Measurements from ENCODE around the gene RXRA. TPM values are rescaled to one million over a fixed set of nuclear protein-coding genes. Genes with fewer than 3 reads are reported as not detected.

RXRA gene
- total and polyA plus RNA-seq, 3 experiments from 2014 or later, result 2.1 to 10.0 (median 9.9) TPM

DNA sequence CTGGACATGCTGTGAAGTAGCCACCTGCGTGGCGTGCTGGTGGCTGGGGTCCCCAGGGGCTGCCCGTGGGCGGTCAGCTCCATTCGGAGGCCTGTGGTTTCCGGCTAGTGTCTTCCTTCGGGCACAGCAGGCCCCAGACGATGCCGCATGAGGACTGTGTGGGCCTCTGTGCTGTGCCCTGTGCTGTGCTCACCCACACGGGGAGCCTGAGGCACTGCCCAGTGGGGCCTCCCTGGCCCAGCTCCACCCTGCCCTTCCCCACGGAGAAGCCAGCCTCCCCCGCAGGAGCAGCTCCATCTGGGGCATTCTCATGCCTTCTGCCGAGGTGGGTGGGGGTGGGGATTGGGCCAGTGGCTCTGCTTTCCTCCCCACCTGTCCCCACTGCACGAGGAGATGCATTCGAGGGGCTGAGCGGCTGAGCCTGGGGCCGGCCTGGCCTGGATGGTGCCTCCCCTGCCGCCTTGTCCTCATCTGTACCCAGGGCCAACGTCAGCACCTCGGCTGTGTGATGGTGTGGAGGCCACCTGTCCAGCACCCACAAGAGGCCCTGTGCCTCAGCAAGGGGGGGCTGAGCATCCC lies 24.2 kb downstream of the RXRA start:
- no peaks in the 10 kb centered on the region for H3K4me1 ChIP-seq (ENCODE audit: insufficient read depth, low read length)
- CTCF ChIA-PET, result no interaction called here
- no peaks in the 10 kb centered on the region for H3K27me3 Mint-ChIP-seq
- no peak for DNase-seq
- no peaks in the 10 kb centered on the region for H3K9me3 ChIP-seq (ENCODE audit: low read length)
- no peak overlapping the region for H3K4me3 ChIP-seq (ENCODE audit: low read length)
- H3K27ac Mint-ChIP-seq, result no peak overlapping the region
- no peaks in the 10 kb centered on the region for H3K27me3 ChIP-seq (ENCODE audit: insufficient read depth, low read length, poor library complexity, severe bottlenecking)
- no peaks in the 10 kb centered on the region for H3K36me3 ChIP-seq (ENCODE audit: insufficient read depth, low read length)
- H3K27ac ChIP-seq (ENCODE audit: low read depth, low read length), result no peak overlapping the region
- no peaks in the 10 kb centered on the region for H3K9me3 Mint-ChIP-seq
- peaks cover 0 to 4% (median 4%) of the 10 kb centered on the region in 3 donors for H3K4me1 Mint-ChIP-seq
- POLR2A ChIA-PET, result no interaction called here
- H3K36me3 Mint-ChIP-seq, result no peaks in the 10 kb centered on the region
- H3K4me3 Mint-ChIP-seq, result no peak overlapping the region

DNA sequence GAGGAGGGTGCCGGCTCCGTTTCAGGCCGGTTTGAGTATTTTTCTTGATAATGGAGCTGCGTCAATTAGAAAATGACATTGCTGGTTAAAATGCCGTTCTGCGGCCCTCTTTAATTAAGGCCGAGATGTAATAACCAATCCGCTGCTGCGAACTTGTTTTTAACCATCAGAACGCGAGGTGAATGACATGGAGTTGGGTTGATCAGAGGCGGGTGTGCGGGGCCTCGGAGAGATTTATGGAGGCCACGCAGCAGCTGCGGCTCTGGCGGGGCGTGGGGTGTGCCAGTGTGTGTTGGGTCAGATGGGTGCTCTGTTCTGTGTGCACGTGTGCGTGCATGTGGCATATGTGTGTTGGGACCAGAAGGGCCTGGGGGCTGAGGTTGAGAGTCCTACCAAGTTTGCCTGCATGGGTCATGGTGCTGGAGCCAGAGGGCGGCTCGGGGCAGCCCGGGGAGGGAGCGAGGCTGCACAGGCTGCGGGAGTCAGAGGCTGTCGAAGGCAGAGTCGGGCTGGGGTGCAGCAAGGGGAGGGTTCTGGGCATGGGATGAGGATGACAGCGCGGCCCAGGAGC lies 25.4 kb downstream of the RXRA start:
- H3K36me3 ChIP-seq (ENCODE audit: insufficient read depth, low read length), result no peaks in the 10 kb centered on the region
- ChIA-PET CTCF (no interaction called here), POLR2A (no interaction called here)
- no peak for DNase-seq
- Mint-ChIP-seq H3K27ac (no peak overlapping the region), H3K9me3 (no peaks in the 10 kb centered on the region), H3K4me3 (no peak overlapping the region), H3K4me1 (peaks cover 0 to 4% (median 4%) of the 10 kb centered on the region in 3 donors), H3K36me3 (no peaks in the 10 kb centered on the region), H3K27me3 (no peaks in the 10 kb centered on the region)
- H3K27me3 ChIP-seq (ENCODE audit: insufficient read depth, low read length, poor library complexity, severe bottlenecking), result no peaks in the 10 kb centered on the region
- H3K9me3 ChIP-seq (ENCODE audit: low read length), result no peaks in the 10 kb centered on the region
- H3K4me3 ChIP-seq (ENCODE audit: low read length), result no peak overlapping the region
- no peaks in the 10 kb centered on the region for H3K4me1 ChIP-seq (ENCODE audit: insufficient read depth, low read length)
- H3K27ac ChIP-seq (ENCODE audit: low read depth, low read length), result no peak overlapping the region

DNA sequence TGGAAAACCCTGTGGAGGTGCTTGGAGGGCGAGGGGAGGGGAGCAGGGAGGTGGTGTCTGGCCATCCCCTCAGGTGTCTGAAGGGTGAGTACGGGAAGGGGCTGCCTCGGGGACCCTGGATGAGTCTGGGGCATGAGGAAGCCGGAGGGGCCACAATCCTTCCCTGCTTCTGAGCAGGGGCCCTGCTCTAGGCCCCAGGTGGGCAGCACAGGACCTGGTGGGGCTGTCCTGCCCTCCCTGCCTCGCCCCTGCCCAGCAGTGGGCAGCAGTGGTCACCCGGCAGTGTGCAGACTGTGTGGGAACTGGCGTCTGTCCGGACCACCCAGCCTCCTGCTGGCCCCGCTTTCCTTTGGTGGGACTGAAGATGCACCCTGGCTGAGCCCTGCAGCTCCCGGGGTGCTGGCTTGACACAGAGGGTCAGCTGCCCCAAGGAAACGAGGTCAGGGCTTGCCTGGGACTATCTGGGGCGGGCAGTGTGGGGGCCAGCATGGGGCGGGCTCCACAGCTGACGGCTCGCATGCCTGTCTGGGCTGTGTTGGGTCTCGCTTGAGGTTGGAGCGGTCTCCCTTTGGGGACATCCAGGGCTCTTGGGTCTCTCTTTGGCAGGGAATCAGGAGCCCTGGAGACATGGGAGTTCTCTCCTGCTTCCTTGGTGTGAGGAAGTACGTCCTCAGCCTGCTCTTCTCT lies 26.1 kb downstream of the RXRA start:
- CTCF ChIA-PET, result interaction anchor here (1.2 kb wide), 1 partner anchor 91 kb away, joined by 6 read pairs; no protein-coding TSS in a partner anchor
- Mint-ChIP-seq H3K27ac (no peak overlapping the region), H3K4me3 (no peak overlapping the region), H3K27me3 (no peaks in the 10 kb centered on the region), H3K4me1 (peaks cover 0 to 4% (median 4%) of the 10 kb centered on the region in 3 donors), H3K36me3 (no peaks in the 10 kb centered on the region), H3K9me3 (no peaks in the 10 kb centered on the region)
- DNase-seq, result no peak
- no peaks in the 10 kb centered on the region for H3K9me3 ChIP-seq (ENCODE audit: low read length)
- H3K4me3 ChIP-seq (ENCODE audit: low read length), result no peak overlapping the region
- POLR2A ChIA-PET, result interaction anchor here (0.6 kb wide), 1 partner anchor 18 kb away, joined by 3 read pairs; no protein-coding TSS in a partner anchor
- H3K4me1 ChIP-seq (ENCODE audit: insufficient read depth, low read length), result no peaks in the 10 kb centered on the region
- H3K27ac ChIP-seq (ENCODE audit: low read depth, low read length), result no peak overlapping the region
- no peaks in the 10 kb centered on the region for H3K36me3 ChIP-seq (ENCODE audit: insufficient read depth, low read length)
- H3K27me3 ChIP-seq (ENCODE audit: insufficient read depth, low read length, poor library complexity, severe bottlenecking), result no peaks in the 10 kb centered on the region

DNA sequence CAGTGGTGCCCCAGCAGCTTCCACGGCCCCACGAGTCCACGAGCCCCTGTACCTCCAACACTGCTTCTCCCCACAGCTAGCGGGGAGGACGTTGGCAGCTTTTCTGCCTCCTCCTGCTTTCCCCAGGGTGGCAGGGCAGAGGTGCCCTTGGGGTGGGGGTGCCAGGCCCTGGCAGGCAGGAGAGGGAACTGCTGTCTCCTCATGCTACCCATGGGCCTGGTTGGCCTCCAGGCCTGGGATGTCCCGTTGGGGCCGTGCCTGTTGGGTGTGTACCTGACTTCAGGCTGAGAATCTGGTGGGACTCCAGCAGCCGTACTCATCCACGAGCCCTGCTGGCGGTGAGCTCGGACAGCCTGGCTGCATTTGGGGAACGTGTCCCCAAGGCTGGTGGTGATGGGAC lies 27.3 kb downstream of the RXRA start:
- Mint-ChIP-seq H3K27ac (no peak overlapping the region), H3K4me3 (no peak overlapping the region), H3K4me1 (peaks cover 0 to 4% (median 4%) of the 10 kb centered on the region in 3 donors), H3K9me3 (no peaks in the 10 kb centered on the region), H3K36me3 (no peaks in the 10 kb centered on the region), H3K27me3 (no peaks in the 10 kb centered on the region)
- Histone ChIP-seq H3K4me3 (ENCODE audit: low read length) (no peak overlapping the region), H3K36me3 (ENCODE audit: insufficient read depth, low read length) (no peaks in the 10 kb centered on the region), H3K4me1 (ENCODE audit: insufficient read depth, low read length) (no peaks in the 10 kb centered on the region), H3K27ac (ENCODE audit: low read depth, low read length) (no peak overlapping the region), H3K9me3 (ENCODE audit: low read length) (no peaks in the 10 kb centered on the region), H3K27me3 (ENCODE audit: insufficient read depth, low read length, poor library complexity, severe bottlenecking) (no peaks in the 10 kb centered on the region)
- CTCF ChIA-PET, result interaction anchor here (1.2 to 1.3 kb wide), 2 partner anchors 26 to 89 kb away, joined by 3 to 6 read pairs; no protein-coding TSS in a partner anchor
- POLR2A ChIA-PET, result no interaction called here
- no peak for DNase-seq

DNA sequence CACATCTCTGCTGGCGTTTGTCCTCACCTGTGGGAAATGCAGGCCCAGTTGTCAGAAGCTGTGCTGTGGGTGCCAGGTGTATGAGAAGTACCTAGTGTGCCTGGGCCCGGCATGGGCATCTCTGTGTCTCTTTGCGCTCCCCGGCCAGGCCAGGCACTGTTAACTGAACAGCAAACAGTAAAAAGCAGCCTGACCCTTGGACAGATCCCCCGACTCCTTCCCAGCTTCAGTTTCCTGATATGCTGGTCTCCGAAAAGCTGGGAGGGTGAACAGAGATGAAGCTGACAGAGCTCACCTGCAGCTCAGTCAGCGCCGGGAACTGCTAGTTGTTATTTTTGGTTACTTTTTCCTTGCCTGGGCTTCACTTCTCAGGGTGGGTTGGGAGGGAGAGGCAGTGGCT lies 28.9 kb downstream of the RXRA start:
- DNase-seq, result no peak
- H3K27ac Mint-ChIP-seq, result no peak overlapping the region

DNA sequence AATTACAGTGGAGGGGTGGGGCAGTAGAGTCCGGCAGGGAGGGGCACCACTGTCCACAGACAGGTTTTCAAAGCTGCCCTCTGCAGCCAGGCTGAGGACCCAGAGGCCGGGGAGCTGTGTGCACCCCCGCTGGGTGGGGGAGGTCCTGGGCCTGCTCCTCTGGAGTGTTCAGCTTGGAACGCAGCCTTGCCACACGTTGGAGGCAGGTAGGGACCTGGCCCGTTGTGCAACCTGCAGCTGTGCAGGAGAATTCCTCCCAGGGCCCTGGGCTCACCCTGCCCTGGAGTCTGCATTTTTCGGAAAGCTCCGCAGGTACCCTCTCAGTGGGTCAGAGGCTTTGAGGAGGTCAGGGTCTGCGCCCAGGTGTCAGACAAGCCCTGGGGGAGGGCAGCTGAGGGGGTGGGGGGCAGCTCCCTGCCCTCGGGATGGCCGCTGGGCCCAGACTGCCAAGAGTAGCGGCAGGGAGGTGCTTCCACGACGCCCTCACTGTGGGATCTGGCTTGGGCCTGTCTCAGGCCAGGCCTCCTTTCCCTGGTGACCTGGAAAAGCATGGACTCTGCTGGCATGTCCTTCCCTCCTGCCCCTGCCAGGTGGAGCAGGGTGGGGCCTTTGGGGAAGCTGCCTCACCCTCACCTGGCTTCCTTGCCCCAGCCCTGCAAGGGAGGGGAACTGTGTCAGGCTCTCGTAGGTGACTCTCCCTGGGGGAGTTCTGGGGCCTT lies 29.5 kb downstream of the RXRA start:
- no peak overlapping the region for H3K27ac Mint-ChIP-seq
- Histone ChIP-seq H3K4me3 (ENCODE audit: low read length) (no peak overlapping the region), H3K27ac (ENCODE audit: low read depth, low read length) (no peak overlapping the region), H3K27me3 (ENCODE audit: insufficient read depth, low read length, poor library complexity, severe bottlenecking) (no peaks in the 10 kb centered on the region), H3K9me3 (ENCODE audit: low read length) (no peaks in the 10 kb centered on the region), H3K4me1 (ENCODE audit: insufficient read depth, low read length) (no peaks in the 10 kb centered on the region), H3K36me3 (ENCODE audit: insufficient read depth, low read length) (no peaks in the 10 kb centered on the region)
- H3K4me1 Mint-ChIP-seq, result peaks cover 0 to 4% (median 4%) of the 10 kb centered on the region in 3 donors
- CTCF ChIA-PET, result interaction anchor here (0.9 kb wide), 1 partner anchor 28 kb away, joined by 3 read pairs; no protein-coding TSS in a partner anchor
- no peak overlapping the region for H3K4me3 Mint-ChIP-seq
- no peaks in the 10 kb centered on the region for H3K9me3 Mint-ChIP-seq
- no peaks in the 10 kb centered on the region for H3K27me3 Mint-ChIP-seq
- POLR2A ChIA-PET, result no interaction called here
- no peak for DNase-seq
- H3K36me3 Mint-ChIP-seq, result no peaks in the 10 kb centered on the region

More for the DNA sequence above, 28.9 kb downstream of the RXRA start:
- H3K4me1 Mint-ChIP-seq, result peaks cover 0 to 4% (median 4%) of the 10 kb centered on the region in 3 donors
- CTCF ChIA-PET, result interaction anchor here (0.9 kb wide), 1 partner anchor 28 kb away, joined by 3 read pairs; no protein-coding TSS in a partner anchor
- H3K4me1 ChIP-seq (ENCODE audit: insufficient read depth, low read length), result no peaks in the 10 kb centered on the region
- H3K4me3 Mint-ChIP-seq, result no peak overlapping the region
- no peak overlapping the region for H3K4me3 ChIP-seq (ENCODE audit: low read length)
- no peaks in the 10 kb centered on the region for H3K27me3 ChIP-seq (ENCODE audit: insufficient read depth, low read length, poor library complexity, severe bottlenecking)
- POLR2A ChIA-PET, result no interaction called here
- H3K27ac ChIP-seq (ENCODE audit: low read depth, low read length), result no peak overlapping the region
- no peaks in the 10 kb centered on the region for H3K9me3 Mint-ChIP-seq
- no peaks in the 10 kb centered on the region for H3K27me3 Mint-ChIP-seq
- H3K9me3 ChIP-seq (ENCODE audit: low read length), result no peaks in the 10 kb centered on the region
- H3K36me3 Mint-ChIP-seq, result no peaks in the 10 kb centered on the region
- no peaks in the 10 kb centered on the region for H3K36me3 ChIP-seq (ENCODE audit: insufficient read depth, low read length)

DNA sequence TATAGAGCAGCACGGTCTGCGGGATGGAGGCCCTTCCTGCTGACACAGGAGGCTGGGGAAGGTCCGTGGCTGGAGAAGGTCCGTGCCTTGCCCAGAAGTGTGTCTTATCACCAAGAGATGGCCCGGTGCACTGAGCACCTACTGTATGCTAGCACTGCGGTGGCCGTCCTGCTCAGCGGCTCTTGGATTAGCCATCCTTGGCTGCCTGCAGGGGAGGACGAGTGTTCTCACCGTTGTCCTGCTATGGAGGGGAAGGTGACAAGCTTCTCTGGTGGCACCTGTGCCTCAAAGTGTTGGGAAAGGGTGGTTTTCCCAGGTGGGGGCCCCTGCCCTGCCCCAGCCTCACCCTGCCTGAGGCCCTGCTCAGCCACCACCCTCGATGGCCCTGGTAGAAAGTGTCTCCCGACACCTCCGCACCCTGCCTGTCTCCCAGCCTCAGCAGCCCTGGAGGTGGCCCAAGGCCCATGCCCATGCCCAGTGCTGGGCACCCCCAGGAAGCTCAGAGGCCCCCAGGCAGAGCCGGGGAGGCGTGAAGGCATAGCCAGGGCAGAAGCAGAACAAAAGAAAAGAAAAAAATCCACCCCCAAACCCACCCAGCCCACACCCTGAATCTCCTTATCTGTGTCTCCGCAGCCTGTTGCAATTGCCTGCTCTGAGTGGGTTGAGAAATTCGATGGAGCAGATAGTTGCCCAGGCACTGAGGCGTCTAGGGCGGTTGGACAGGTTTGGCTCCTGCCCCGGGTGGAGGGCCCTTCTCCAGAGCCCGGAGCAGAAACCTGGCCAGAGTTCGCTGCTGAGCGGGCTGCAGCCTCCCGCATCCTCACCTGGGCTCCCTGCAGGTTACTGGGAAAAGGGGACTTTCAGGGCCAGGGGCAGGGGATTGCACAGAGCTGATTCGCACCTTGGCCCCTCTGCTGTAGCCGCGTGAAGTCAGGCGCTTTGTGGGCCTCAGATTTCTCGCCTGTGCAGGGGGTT lies 30.5 kb downstream of the RXRA start:
- no peak for DNase-seq
- POLR2A ChIA-PET, result no interaction called here
- H3K9me3 Mint-ChIP-seq, result no peaks in the 10 kb centered on the region
- no peaks in the 10 kb centered on the region for H3K36me3 ChIP-seq (ENCODE audit: insufficient read depth, low read length)
- H3K4me1 ChIP-seq (ENCODE audit: insufficient read depth, low read length), result no peaks in the 10 kb centered on the region
- no peaks in the 10 kb centered on the region for H3K9me3 ChIP-seq (ENCODE audit: low read length)
- H3K27ac ChIP-seq (ENCODE audit: low read depth, low read length), result no peak overlapping the region
- H3K27me3 Mint-ChIP-seq, result no peaks in the 10 kb centered on the region
- H3K27ac Mint-ChIP-seq, result no peak overlapping the region
- H3K27me3 ChIP-seq (ENCODE audit: insufficient read depth, low read length, poor library complexity, severe bottlenecking), result no peaks in the 10 kb centered on the region
- no peak overlapping the region for H3K4me3 ChIP-seq (ENCODE audit: low read length)
- no peaks in the 10 kb centered on the region for H3K36me3 Mint-ChIP-seq
- H3K4me1 Mint-ChIP-seq, result peaks cover 0 to 4% (median 1%) of the 10 kb centered on the region in 3 donors
- H3K4me3 Mint-ChIP-seq, result no peak overlapping the region
- CTCF ChIA-PET, result no interaction called here

All from CD8-positive, alpha-beta memory T cell (primary cell).